CD4-positive, alpha-beta T cell treated with Interleukin-12 subunit alpha and Interleukin-12 subunit beta, for 1 hour (primary cell): ENCODE data around the gene HS3ST3A1.
A peak's percentile ranks its signal among the peaks of the same experiment; 100 is the strongest.

Source experiments
- DNase-seq: peaks from one replicate; pipeline ENCODE4 v3.0.0-alpha.2; 2020

Gene HS3ST3A1

DNA sequence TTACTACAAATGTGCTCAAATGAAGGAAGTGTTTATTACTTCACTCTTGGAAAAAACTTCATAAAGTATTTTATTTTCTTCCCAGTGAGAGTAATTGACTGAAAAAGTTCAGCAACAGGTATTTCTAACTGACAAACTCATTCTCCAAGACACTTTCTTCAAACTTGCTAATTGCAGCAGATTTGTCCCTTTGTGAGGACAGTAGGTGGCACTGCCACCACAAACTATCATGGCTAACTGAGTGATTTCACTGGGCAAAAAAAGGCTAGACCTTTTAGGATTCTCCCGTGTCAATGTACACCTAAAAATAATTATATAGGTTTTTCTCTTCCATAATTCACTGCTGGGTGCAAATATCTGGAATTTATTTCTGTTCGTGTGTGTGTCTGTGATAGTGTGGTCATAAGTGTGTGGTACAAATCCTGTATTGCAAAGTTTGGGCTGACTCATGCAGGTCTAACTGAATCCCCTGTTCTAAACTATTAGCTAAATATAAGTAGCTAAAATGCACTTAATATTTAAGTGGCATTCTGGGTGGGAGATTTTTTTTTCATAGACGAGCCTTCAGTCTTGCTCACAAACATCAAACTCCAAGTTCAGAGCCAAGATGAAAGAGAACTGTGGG is 3.9 kb downstream of the HS3ST3A1 start:
- peak; percentile 57 for DNase-seq

DNA sequence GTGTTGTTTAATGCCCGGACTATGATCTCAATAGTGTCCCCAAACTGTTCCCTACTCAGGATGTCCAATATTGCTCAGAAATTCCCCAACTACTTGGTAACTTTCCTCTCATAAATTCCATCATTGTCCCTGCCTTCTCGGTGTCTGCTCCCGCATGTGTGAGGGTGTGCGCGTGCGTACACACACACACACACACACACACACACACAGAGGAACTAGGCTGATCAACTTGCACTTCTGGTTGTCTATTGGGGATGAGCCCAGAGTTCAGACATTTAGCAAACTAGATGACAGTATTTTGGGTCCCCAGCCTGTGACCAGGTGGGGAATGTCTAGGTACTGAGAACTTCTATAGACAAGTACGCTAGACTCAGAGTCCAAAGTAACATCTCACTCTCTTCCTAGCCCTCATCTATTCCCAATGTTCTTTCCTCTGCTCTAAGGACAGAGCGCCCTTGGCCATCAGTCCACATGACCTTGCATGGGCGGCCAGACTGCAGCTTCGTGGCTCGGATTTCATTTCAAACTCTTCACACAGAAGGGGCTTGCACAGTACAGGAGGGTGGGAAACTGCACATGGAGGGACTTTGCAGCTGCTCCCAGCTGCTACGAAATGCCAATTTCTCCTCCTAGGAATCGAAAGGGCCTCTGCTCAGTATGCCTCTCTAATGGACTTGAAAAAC is 5.3 kb downstream of the HS3ST3A1 start:
- no peak for DNase-seq

- DNase-seq, result no peak
These were observed 6.2 kb downstream of the HS3ST3A1 start for GRCh38 chr17:13595599-13595899.

DNA sequence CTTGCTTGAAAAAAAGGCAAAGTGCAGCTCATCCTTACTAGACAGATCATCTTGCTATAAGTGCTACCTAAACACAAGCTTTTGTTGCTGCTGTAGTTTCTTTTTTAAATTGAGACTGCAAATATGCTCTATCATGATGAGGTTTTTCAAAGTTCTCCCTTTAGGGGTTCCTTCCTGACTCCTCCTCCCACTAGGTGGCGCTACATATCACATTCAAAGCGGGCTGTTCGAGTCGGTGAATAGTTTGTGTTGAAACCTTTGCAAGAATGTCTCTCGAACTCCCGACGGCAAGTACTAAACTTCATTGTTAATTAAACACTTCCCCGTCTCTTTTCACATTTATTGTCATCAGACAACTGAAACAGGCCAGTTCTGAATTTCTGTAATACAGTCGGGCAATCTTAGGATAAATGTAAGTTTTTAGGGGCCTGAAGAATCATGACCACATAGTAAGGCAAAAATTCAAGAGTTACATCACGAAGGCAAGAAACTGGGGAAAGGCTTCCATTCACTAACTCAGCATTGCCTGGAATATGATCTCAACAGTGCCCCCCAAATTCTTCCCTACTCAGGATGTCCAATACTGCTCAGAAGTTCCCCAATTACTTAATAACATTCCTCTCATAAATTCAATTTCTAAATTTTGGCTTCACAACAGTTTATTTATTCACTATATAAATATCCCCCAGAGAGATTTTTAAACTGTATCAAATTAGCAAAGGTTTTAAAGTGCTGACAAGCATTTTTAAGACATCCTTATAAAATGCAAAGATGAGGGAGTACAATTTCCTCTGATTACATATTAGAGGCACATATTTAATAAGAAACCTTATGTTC is 6.7 kb downstream of the HS3ST3A1 start:
- DNase-seq, result peak; percentile 82

- no peak for DNase-seq
These were observed 7.4 kb downstream of the HS3ST3A1 start for GRCh38 chr17:13594310-13594709.

GRCh38 chr17:13593757-13594156 is 8.0 kb downstream of the HS3ST3A1 start:
- no peak for DNase-seq

DNA sequence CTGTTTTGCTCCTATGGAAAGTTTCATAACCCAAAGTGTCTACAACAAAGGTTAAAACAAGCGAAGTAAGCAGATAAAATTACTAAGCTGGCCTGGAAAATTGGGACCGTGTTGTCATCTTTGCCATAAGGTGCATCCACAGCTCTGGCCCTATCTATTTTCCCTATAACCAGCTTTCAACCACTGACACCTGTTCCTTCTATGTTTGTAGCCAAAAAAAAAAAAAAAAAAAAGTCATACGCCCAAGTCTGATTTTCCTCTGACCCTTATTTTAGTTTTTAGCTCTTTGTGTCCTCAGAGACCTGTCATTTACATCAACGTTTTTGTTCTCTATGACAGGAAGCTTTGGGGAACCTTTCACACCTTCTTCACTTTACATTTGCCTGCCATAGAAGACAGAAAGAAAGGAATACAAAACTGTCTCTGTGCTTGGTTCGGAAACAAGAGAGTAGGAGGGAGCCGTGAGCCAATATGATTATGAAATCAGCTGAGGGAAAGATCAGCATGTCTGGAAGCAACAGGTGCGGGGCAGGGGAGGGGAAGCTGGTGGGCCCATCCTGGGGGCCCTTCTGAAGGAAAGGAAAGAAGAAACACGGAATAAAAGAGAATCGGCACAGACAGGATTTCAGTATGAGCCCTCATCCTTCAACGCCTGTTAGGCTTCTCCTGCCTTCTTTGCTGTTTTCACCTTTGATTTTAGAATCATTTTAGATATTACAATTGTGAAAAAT is 8.5 kb downstream of the HS3ST3A1 start:
- no peak for DNase-seq

GRCh38 chr17:13592427-13592826 is 9.3 kb downstream of the HS3ST3A1 start:
- no peak for DNase-seq

DNA sequence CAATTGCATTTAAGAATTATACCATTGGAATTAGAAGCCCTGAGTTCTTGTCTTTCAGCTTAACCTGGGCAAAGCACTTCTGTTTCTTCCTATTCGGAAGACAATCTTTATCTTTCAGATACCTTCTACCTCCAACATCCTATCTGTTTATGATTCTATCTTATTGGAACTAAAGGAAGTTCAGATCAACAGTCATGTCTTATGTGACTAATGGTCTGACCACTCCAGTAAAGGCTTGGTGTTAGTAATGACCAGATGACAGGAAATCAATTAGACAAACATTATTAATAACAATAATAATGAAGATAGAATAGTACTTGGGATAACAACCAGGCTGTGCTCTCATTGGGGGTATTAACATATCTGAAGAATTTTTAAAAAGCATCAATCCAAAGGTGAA is 11.3 kb downstream of the HS3ST3A1 start:
- no peak for DNase-seq

DNA sequence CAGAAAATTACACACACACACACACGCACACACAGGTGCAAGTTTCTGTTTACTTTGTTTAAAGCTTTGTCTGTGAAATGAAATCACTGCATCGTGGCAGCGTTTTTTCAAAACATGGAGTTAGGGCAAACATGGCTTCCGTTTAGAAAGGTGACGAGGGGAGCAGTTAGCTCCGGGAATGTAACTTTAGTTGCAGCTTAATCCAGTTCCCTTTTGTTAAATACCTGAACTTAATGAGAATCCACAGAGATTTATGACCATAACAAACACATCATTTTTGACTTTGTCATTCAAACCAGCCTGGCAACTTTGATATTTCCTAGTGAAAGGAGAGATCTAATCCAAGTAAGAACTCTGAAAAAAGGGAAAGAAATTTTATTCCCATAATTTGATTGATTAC is 12.1 kb downstream of the HS3ST3A1 start:
- DNase-seq, result no peak

DNA sequence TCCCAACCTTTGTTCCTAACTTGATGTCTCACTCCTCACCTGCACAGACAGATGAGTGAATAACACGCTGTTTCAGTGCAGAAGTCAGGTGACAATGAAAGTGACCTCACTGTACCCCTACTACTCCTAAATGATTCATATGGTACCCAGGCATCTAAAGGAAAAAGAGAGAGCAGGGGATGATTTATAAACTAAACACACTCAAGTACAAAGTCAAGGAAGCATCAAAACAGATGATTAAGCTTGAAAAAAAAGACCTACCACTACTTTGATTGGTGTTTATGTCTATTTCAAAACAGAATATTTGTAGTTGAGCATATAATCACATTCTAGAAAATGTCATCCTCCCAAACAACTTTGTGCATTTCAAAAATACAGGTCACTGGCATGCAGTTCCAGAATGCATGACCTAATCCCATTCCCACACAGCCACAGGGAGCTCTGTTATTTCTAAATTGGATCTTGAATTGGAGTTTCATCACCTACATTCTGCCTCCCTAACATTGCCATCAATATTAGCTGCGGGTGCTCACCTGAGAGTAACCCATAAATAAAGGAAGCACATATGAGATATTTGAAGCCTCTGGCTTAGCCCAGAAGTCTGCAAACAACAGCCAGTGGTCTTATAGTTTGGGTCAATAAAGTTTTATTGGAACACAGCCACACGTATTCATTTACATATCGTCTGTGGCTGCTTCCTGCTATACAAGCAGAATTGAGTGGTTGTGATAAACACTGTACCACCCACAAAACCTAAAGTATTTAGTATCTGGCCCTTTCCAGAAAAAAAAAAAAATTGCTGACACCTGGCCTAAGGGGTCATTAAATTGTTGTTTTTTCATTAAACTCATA is 14.0 kb downstream of the HS3ST3A1 start:
- no peak for DNase-seq

GRCh38 chr17:13584701-13585080 is 17.0 kb downstream of the HS3ST3A1 start:
- DNase-seq, result no peak

DNA sequence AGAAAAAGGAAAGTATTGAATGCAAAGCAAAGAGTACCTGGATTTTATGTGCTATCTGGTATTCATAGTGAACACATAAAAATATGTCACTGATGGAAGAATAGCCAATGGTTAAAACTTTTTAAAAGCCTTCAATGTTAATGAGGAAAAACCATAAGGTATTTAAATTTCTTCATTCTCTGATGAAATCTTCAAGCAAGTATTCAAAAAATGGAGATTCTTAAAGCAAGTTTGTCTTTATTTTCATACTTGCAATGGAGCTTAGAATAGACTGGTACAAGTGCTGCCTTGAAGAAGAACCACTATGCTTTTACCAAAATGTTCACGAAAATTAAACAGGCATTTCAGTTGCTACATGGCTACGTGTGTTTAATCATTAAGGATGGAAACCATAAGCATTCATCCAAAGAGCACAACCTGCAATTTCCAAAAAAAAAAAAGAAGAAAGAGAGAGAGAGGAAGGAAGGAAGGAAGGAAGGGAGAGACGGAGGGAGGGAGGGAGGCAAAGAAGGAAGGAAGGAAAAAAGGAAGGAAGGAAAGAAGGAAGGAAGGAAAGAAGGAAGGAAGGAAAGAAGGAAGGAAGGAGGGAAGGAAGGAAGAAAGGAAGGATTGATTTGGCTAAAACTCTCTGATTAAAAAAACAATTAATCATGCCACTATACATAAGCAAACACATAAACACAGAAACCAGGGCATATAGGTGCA is 17.6 kb downstream of the HS3ST3A1 start:
- no peak for DNase-seq

- DNase-seq, result no peak
These were observed 18.8 kb downstream of the HS3ST3A1 start for GRCh38 chr17:13582776-13583547.

DNA sequence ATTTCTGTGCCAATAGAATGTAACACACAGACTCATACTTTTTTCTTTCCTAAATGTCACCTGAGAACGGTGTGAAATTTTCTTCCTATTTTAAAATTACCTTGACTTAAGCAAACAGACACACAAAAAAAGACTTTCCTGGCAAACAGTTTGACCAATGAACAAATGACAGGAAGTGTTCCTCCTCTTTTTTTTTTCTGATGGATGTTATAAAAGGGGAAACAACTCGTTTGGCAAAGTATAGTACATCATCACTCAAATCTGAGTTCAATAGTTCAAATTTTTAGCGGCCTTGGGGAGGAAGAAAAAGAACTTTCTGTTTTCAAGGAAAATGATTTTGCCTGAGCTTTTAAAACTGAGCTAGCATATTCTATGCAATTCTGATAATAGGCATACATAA is 19.8 kb downstream of the HS3ST3A1 start:
- no peak for DNase-seq

- DNase-seq, result no peak
These were observed 20.9 kb downstream of the HS3ST3A1 start for GRCh38 chr17:13580790-13581189.

DNA sequence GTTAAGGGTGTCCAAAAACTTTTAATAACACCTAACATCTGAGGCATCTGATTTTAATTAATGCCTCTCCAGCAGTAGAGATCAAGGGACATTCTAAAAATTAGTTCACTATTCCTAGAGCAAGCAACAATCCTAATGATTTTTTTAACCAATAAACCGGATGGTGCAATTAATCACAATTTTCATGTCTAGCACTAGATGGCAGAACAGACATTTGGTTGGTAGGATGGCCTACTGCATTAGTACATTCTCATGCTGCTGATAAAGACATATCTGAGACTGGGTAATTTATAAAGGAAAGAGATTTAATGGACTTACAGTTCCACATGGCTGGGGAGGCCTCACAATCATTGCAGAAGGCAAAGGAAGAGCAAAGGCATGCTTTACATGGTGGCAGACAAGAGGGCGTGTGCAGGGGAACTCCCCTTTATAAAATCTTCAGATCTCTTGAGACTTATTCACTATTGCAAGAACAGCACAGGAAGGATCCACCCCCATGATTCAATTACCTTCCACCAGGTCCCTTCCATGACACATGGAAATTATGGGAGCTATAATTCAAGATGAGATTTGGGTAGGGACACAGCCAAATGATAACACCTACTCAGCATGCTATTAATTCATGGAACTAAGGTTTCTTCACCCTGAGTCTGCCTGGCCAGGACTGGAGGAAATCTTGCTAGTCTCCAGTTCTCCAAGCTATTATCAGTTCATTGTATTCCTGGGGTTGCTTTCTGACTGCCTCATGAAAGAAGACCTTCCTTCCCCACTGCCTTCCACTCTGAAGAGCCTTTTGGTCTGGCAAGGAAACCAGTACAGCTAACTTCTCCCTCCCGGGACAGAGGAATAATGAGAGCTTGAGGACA is 24.8 kb downstream of the HS3ST3A1 start:
- no peak for DNase-seq

GRCh38 chr17:13575922-13576419 is 25.8 kb downstream of the HS3ST3A1 start:
- no peak for DNase-seq

GRCh38 chr17:13575466-13575865 is 26.3 kb downstream of the HS3ST3A1 start:
- no peak for DNase-seq

DNA sequence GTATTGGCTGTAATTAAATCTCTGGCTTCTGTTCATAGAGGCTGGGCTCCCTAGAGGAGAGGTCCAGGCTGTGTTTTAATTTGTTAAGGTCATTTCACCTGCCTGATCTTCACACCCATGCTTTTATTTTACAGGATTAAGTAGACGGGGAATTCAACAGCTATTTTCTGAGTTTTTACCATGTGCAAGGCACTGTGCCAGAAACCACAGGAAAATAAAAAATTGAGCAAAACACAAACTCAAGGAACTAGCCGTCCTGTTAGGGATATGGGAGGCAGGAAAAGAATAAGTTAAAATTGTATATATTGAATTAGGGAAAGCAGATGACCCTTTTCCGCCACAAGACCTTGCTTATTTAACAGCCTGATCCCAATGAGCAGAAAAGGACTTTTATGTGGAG is 29.1 kb downstream of the HS3ST3A1 start:
- no peak for DNase-seq
